HepG2 (cell line): ENCODE data around the gene EDNRA. TPM values are rescaled to one million over a fixed set of nuclear protein-coding genes. Genes with fewer than 3 reads are reported as not detected.

Source experiments
- ATAC-seq: fragments of 200-7000 bp; cut with Tn5 transposase; 3 replicates; pipeline ENCODE4 v1.9.1; 2020; ENCODE audit warnings: mild to moderate bottlenecking, moderate library complexity
- BruUV-seq: library from RNA; stranded (reverse); fragments of 400-500 nt; replicated peaks from 2 replicates; lab custom pipeline; 2021; lab: Mats Ljungman, UMichigan
- CTCF ChIA-PET: fragments of 300-600 bp; formaldehyde crosslinking; extraction: SDS; loops from one replicate; lab custom pipeline; 2021; ENCODE audit warnings: low total read pairs, inconsistent platforms, low intra/inter-chr PET ratio; lab: Yijun Ruan, JAX
- POLR2A ChIA-PET: fragments of 350-600 bp; sonication (Branson Sonifier 250); formaldehyde crosslinking; loops from one replicate; lab custom pipeline; 2020; ENCODE audit warnings: antibody characterized with exemption, inconsistent platforms; lab: Yijun Ruan, JAX
- DNase-seq: peaks from one replicate; pipeline ENCODE4 v3.0.0-alpha.2; 2015; ENCODE audit warnings: low spot score
- FAIRE-seq: peaks from 3 replicates; lab custom pipeline; 2011; peaks lifted over from hg19 to GRCh38; lab: Jason Lieb, UNC
- H2AFZ ChIP-seq: one replicate; pipeline ENCODE4 v1.6.1; 2011; ENCODE audit warnings: low read length, inconsistent platforms
- H3K27ac ChIP-seq: fragments of 300-600 bp; 3 replicates; pipeline ENCODE4 v1.8.0; 2011; ENCODE audit warnings: mixed run types, mild to moderate bottlenecking, mixed read lengths, low read length, inconsistent platforms; ENCODE audit not compliant: insufficient read depth; ENCODE audit errors: extremely low read length
- H3K27me3 ChIP-seq, 2 experiments: fragments of 200-600 bp in 1 of 2; 2 replicates in 1 of 2; 3 replicates in 1 of 2; pipeline versions ENCODE4 v1.6.0 to v1.8.0; 2011; ENCODE audit warnings: low read length in 2 of 2, mild to moderate bottlenecking in 2 of 2, moderate library complexity in 2 of 2, inconsistent platforms in 1 of 2; ENCODE audit not compliant: insufficient read depth in 2 of 2, control insufficient read depth in 1 of 2
- H3K36me3 ChIP-seq, 2 experiments: fragments of 200-600 bp in 1 of 2; replicated peaks in 1 of 2; 2 replicates in 1 of 2; 3 replicates in 1 of 2; pipeline versions ENCODE4 v1.5.1 to v1.8.0; 2011; ENCODE audit warnings: low read length in 2 of 2, inconsistent platforms in 1 of 2; ENCODE audit not compliant: insufficient read depth in 2 of 2, control insufficient read depth in 1 of 2
- H3K4me1 ChIP-seq: 2 replicates; pipeline ENCODE4 v1.5.1; 2012; ENCODE audit warnings: low read length, inconsistent platforms; ENCODE audit not compliant: insufficient read depth
- H3K4me2 ChIP-seq: 2 replicates; pipeline ENCODE4 v1.6.0; 2011; ENCODE audit warnings: low read depth, low read length, inconsistent platforms
- H3K4me3 ChIP-seq, 3 experiments: fragments of 200-600 bp in 1 of 3; sonication (generic), shearing (Covaris generic) in 1 of 3; replicated peaks in 1 of 3; 2 replicates each; pipeline ENCODE4 v1.5.1; 2011 to 2016; ENCODE audit warnings: low read length in 3 of 3, inconsistent platforms in 2 of 3, low read depth in 2 of 3, mild to moderate bottlenecking in 2 of 3, control low read depth in 1 of 3, mixed read lengths in 1 of 3; ENCODE audit not compliant: insufficient read depth in 1 of 3
- H3K79me2 ChIP-seq: one replicate; pipeline ENCODE4 v1.6.1; 2011; ENCODE audit warnings: low read length, inconsistent platforms; ENCODE audit not compliant: insufficient read depth
- H3K9ac ChIP-seq: 2 replicates; pipeline ENCODE4 v1.6.0; 2011; ENCODE audit warnings: mild to moderate bottlenecking, low read depth, low read length, inconsistent platforms; ENCODE audit not compliant: insufficient read depth
- H3K9me3 ChIP-seq: 2 replicates; pipeline ENCODE4 v1.5.1; 2012; ENCODE audit warnings: mild to moderate bottlenecking, low read length
- H4K20me1 ChIP-seq: 2 replicates; pipeline ENCODE4 v1.6.0; 2011; ENCODE audit warnings: inconsistent platforms, mild to moderate bottlenecking, low read length, moderate library complexity; ENCODE audit not compliant: insufficient read depth
- ATAD3A ChIP-seq: sonication (generic); formaldehyde crosslinking; IDR thresholded peaks from 2 replicates; pipeline ENCODE4 v1.4.0; 2020; ENCODE audit warnings: missing genetic modification reagents
- JARID2 ChIP-seq: sonication (generic); formaldehyde crosslinking; IDR thresholded peaks from 2 replicates; pipeline ENCODE4 v1.8.1; 2023; ENCODE audit warnings: missing genetic modification reagents, inconsistent platforms; ENCODE audit not compliant: insufficient replicate concordance
- JUN ChIP-seq: sonication (generic); formaldehyde crosslinking; IDR thresholded peaks from 2 replicates; pipeline ENCODE4 v1.4.0; 2020; ENCODE audit warnings: mild to moderate bottlenecking, missing genetic modification reagents
- KLF15 ChIP-seq: sonication (generic); formaldehyde crosslinking; IDR thresholded peaks from 2 replicates; pipeline ENCODE4 v1.8.1; 2023; ENCODE audit warnings: borderline replicate concordance, mild to moderate bottlenecking, inconsistent platforms, missing genetic modification reagents, mixed read lengths
- NFIB ChIP-seq: sonication (generic); formaldehyde crosslinking; IDR thresholded peaks from 2 replicates; pipeline ENCODE4 v1.9.0; 2021; ENCODE audit warnings: missing genetic modification reagents, mild to moderate bottlenecking, borderline replicate concordance
- PHF8 ChIP-seq: sonication (generic); formaldehyde crosslinking; IDR thresholded peaks from 2 replicates; pipeline ENCODE4 v1.5.0; 2020; ENCODE audit warnings: missing genetic modification reagents
- RBM39 ChIP-seq: fragments of 200-400 bp; formaldehyde crosslinking; IDR thresholded peaks from one replicate; pipeline ENCODE4 v1.6.1; 2018; ENCODE audit warnings: antibody characterized with exemption, mild to moderate bottlenecking, low read depth, low read length; ENCODE audit not compliant: poor library complexity, severe bottlenecking
- RXRA ChIP-seq: sonication (generic); formaldehyde crosslinking; IDR thresholded peaks from 2 replicates; pipeline ENCODE4 v1.5.1; 2020; ENCODE audit warnings: missing genetic modification reagents
- SNAPC2 ChIP-seq: sonication (generic); formaldehyde crosslinking; IDR thresholded peaks from 2 replicates; pipeline ENCODE4 v1.8.1; 2022; ENCODE audit warnings: mild to moderate bottlenecking, missing genetic modification reagents
- SOX13 ChIP-seq, 3 experiments: fragments of 450-650 bp in 1 of 3; sonication (generic) in 1 of 3; formaldehyde crosslinking in 1 of 3; IDR thresholded peaks in 2 of 3; conservative IDR thresholded peaks in 1 of 3; 2 replicates each; pipeline versions ENCODE4 v1.5.0 to v1.6.1; 2016 to 2020; ENCODE audit warnings: antibody characterized with exemption in 1 of 3, mild to moderate bottlenecking in 1 of 3, missing compliant biosample characterization in 1 of 3, missing genetic modification reagents in 1 of 3, moderate library complexity in 1 of 3
- ZFP36L1 ChIP-seq: sonication (generic); formaldehyde crosslinking; IDR thresholded peaks from 2 replicates; pipeline ENCODE4 v1.8.0; 2022; ENCODE audit warnings: mild to moderate bottlenecking, missing genetic modification reagents, moderate library complexity
- ZNF629 ChIP-seq: sonication (generic); formaldehyde crosslinking; conservative IDR thresholded peaks from 2 replicates; pipeline ENCODE4 v1.5.0; 2020; ENCODE audit warnings: missing genetic modification reagents
- ZNF781 ChIP-seq: sonication (generic); formaldehyde crosslinking; IDR thresholded peaks from 2 replicates; pipeline ENCODE4 v1.5.1; 2020; ENCODE audit warnings: borderline replicate concordance, mild to moderate bottlenecking, missing genetic modification reagents; ENCODE audit errors: not compliant biosample characterization
- ZNF782 ChIP-seq: sonication (generic); formaldehyde crosslinking; IDR thresholded peaks from 2 replicates; pipeline ENCODE4 v1.4.0; 2020; ENCODE audit warnings: missing genetic modification reagents, mild to moderate bottlenecking, borderline replicate concordance
- ZNF878 ChIP-seq: sonication (generic); formaldehyde crosslinking; IDR thresholded peaks from 2 replicates; pipeline ENCODE4 v1.8.1; 2023; ENCODE audit warnings: mild to moderate bottlenecking, missing genetic modification reagents, moderate library complexity
- WGBS: methylation state at CpG from one replicate; pipeline ENCODE4 v1.1.6; 2017; ENCODE audit warnings: low lambda C conversion rate; 5-methylcytosine and 5-hydroxymethylcytosine counted together
- in situ Hi-C: cut with HindIII; loops from 2 replicates; pipeline ENCODE4 v1.10.0; 2017; ENCODE audit warnings: low pct_unique_long_range_greater_than_20kb; ENCODE audit not compliant: extremely low pct_ligation_motif_present
- intact Hi-C: fragments of 100-400 bp; cut with micrococcal nuclease; formaldehyde crosslinking; loops from one replicate; pipeline ENCODE4 v1.10.0; 2022; ENCODE audit not compliant: unreplicated experiment
- polyA plus RNA-seq, 8 experiments: library from polyadenylated mRNA; depleted of rRNA in 3 of 8; stranded (reverse) in 7 of 8; unstranded in 1 of 8; fragments of >200 nt; fragmentation: Illumina TruSeq in 4 of 8; extraction: Trizol in 4 of 8; gene quantifications; 2 replicates each; pipeline versions ENCODE4 v1.2.1 to v1.2.3, GENCODE V29; 2011 to 2016; ENCODE audit warnings: low read depth in 4 of 8, missing spikeins in 1 of 8, mixed read lengths in 1 of 8; ENCODE audit not compliant: insufficient read depth in 1 of 8
- total RNA-seq, 5 experiments: library from RNA; depleted of rRNA; stranded (reverse); fragments of >200 nt; fragmentation: Illumina TruSeq; extraction: Trizol; gene quantifications; 2 replicates each; pipeline ENCODE4 v1.2.3, GENCODE V29; 2016; ENCODE audit warnings: low read depth in 1 of 5
- TF ChIP-seq, protein P1 (sequence below): sonication (generic); formaldehyde crosslinking; IDR thresholded peaks from 2 replicates; pipeline ENCODE4 v1.5.0; 2020; ENCODE audit warnings: missing genetic modification reagents, mild to moderate bottlenecking, borderline replicate concordance

EDNRA gene
- total and polyA plus RNA-seq, 2 of the 13 experiments (the other 11 are each of a cell fraction or from before 2014, with no cell fraction given): not detected

GRCh38 chr4:147543034-147543433 is 62.1 kb downstream of the EDNRA start (continued):
- TF ChIP-seq, protein P1, sequence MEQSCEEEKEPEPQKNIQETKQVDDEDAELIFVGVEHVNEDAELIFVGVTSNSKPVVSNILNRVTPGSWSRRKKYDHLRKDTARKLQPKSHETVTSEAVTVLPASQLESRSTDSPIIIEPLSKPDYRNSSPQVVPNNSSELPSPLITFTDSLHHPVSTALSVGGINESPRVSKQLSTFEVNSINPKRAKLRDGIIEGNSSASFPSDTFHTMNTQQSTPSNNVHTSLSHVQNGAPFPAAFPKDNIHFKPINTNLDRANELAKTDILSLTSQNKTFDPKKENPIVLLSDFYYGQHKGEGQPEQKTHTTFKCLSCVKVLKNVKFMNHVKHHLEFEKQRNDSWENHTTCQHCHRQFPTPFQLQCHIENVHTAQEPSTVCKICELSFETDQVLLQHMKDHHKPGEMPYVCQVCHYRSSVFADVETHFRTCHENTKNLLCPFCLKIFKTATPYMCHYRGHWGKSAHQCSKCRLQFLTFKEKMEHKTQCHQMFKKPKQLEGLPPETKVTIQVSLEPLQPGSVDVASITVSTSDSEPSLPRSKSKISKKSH: no peak
- TF ChIP-seq ZNF878 (no peak), KLF15 (no peak), ZNF781 (no peak), RBM39 (no peak), NFIB (CRISPR knock-in tag) (no peak), SOX13 (IDR thresholded peaks at IDR 0.05) (no peak), SOX13 (CRISPR knock-in tag; conservative IDR thresholded peaks at IDR 0.05 in 1 of 2, IDR thresholded peaks at IDR 0.05 in 1 of 2) (no peak), ATAD3A (CRISPR knock-in tag) (no peak), ZNF629 (no peak), RXRA (CRISPR knock-in tag) (no peak), SNAPC2 (CRISPR knock-in tag) (no peak)
- TF ChIP-seq, all 625 proteins: peak for 0

DNA sequence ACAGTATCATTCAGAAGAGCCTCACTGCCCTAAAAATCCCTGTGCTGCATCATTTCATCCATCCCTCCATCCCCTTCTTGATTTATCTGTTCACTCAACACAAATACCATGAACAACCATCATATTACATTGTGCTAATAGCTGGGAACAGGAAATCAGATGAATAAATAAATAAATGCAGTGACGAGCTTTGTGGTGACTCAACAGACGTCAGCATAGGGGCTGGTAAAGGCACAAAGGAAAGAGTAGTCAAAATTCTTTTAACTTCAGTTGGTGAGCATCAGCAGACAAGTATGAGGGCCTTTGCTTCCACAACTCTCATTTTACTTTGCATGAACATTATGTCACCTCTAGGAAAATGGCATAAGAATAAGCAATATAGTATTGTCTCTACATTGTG is 65.5 kb downstream of the EDNRA start:
- POLR2A ChIA-PET: no interaction called here
- no peak overlapping the region for H3K27ac ChIP-seq
- WGBS: 17% methylated on average over 2 of the region's 2 CpGs
- ATAC-seq: no peak
- no peak overlapping the region for H3K9ac ChIP-seq
- no peak for DNase-seq
- BruUV-seq: no TSS peak
- H3K36me3 ChIP-seq: no peaks in the 10 kb centered on the region
- no peaks in the 10 kb centered on the region for H3K27me3 ChIP-seq
- H3K9me3 ChIP-seq: no peaks in the 10 kb centered on the region
- no peak for TF ChIP-seq ZFP36L1 (CRISPR knock-in tag)
- TF ChIP-seq PHF8: no peak
- TF ChIP-seq ZNF782 (CRISPR knock-in tag): no peak
- TF ChIP-seq JUN (CRISPR knock-in tag): no peak
- no peak for TF ChIP-seq JARID2 (CRISPR knock-in tag)
- TF ChIP-seq, all 625 proteins: peak for 0
- Histone ChIP-seq H3K4me1 (no peaks in the 10 kb centered on the region), H2AFZ (no peak overlapping the region), H4K20me1 (no peaks in the 10 kb centered on the region), H3K4me2 (no peak overlapping the region), H3K4me3 (no peak overlapping the region), H3K79me2 (no peaks in the 10 kb centered on the region)
- intact Hi-C loops: no loop called here
- CTCF ChIA-PET: no interaction called here
- in situ Hi-C loops: no loop called here
- FAIRE-seq: no peak
